Smooth muscle cell of the pulmonary artery (primary cell): Measurements from ENCODE around the gene MGAT5. TPM values are rescaled to one million over a fixed set of nuclear protein-coding genes. Genes with fewer than 3 reads are reported as not detected.

Source experiments
- total RNA-seq: library from RNA; depleted of rRNA; stranded (reverse); fragments of >200 nt; gene quantifications from 2 replicates; pipeline ENCODE4 v1.2.3, GENCODE V29; 2014

Gene MGAT5
- total RNA-seq: 110 and 113 TPM in 2 replicates

GRCh38 chr2:134253804-134254203, at the start of gene MGAT5:
Gene MGAT5, plus strand, starts transcription at chr2:134254072. Its CDS starts 332 bp downstream, at chr2:134254404.

